DOHH2 (cell line): Measurements from ENCODE around the gene COL7A1.

Source experiments
- EZH2phosphoT487 ChIP-seq: fragments of 200-600 bp; sonication (generic); IDR thresholded peaks from 2 replicates; pipeline ENCODE4 v1.6.1; 2017; ENCODE audit warnings: borderline replicate concordance, mild to moderate bottlenecking, antibody characterized with exemption, low read length, moderate library complexity, mixed read lengths
- TF ChIP-seq, protein P1 (sequence below): fragments of 200-600 bp; sonication (generic); IDR thresholded peaks from one replicate; pipeline ENCODE4 v1.5.1; 2014; ENCODE audit warnings: antibody characterized with exemption, mild to moderate bottlenecking, low read depth, low read length; ENCODE audit not compliant: poor library complexity, severe bottlenecking

DNA sequence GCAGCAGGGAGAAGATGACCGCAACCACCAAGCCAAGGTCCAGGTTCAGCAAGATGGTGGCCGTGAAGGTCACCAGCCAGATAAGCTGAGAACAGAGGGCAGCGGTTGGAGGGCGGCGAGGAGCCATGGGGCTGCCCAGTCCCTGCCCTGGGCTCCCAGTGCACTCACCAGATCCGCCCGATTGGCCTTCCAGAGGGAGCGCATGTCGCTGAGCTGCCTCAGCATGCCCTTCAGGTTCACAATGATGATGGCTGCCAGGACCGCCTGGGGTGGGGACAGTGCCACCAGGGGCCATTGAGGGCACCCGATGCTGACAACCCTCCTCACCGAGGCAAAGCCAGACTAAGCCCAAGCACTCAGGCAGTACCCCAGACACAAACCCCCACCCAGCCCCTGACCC lies 34.8 kb upstream of the COL7A1 start:
- TF ChIP-seq, protein P1, sequence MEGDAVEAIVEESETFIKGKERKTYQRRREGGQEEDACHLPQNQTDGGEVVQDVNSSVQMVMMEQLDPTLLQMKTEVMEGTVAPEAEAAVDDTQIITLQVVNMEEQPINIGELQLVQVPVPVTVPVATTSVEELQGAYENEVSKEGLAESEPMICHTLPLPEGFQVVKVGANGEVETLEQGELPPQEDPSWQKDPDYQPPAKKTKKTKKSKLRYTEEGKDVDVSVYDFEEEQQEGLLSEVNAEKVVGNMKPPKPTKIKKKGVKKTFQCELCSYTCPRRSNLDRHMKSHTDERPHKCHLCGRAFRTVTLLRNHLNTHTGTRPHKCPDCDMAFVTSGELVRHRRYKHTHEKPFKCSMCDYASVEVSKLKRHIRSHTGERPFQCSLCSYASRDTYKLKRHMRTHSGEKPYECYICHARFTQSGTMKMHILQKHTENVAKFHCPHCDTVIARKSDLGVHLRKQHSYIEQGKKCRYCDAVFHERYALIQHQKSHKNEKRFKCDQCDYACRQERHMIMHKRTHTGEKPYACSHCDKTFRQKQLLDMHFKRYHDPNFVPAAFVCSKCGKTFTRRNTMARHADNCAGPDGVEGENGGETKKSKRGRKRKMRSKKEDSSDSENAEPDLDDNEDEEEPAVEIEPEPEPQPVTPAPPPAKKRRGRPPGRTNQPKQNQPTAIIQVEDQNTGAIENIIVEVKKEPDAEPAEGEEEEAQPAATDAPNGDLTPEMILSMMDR = no peak
- no peak for TF ChIP-seq EZH2phosphoT487
